HG02571 (cell line): ENCODE data around the gene CLDN1.
A peak's percentile ranks its signal among the peaks of the same experiment; 100 is the strongest.

ENCODE experiments used
- ATAC-seq: cut with Tn5 transposase; IDR thresholded peaks from one replicate; pipeline ENCODE4 v1.9.1; 2021; ENCODE audit warnings: mild to moderate bottlenecking, moderate library complexity; ENCODE audit not compliant: unreplicated experiment

CLDN1 gene

GRCh38 chr3:190321789-190322603, at the start of gene CLDN1:
CLDN1 (minus strand) TSS chr3:190322446; CDS start chr3:190322206, 240 bp downstream.
- peak; percentile 85 for ATAC-seq

- no peak for ATAC-seq
Observed at GRCh38 chr3:190371152-190371551, 48.9 kb upstream of the CLDN1 start.

GRCh38 chr3:190370369-190370768, 48.1 kb upstream of the CLDN1 start:
- no peak for ATAC-seq

- no peak for ATAC-seq
Observed at GRCh38 chr3:190369668-190370295, 47.5 kb upstream of the CLDN1 start.

- no peak for ATAC-seq
Observed at GRCh38 chr3:190368881-190369280, 46.6 kb upstream of the CLDN1 start.

GRCh38 chr3:190366133-190366532, 43.9 kb upstream of the CLDN1 start:
- ATAC-seq: no peak

GRCh38 chr3:190362258-190362657, 40.0 kb upstream of the CLDN1 start:
- no peak for ATAC-seq

GRCh38 chr3:190361791-190362190, 39.5 kb upstream of the CLDN1 start:
- ATAC-seq: no peak

GRCh38 chr3:190360228-190360627, 38.0 kb upstream of the CLDN1 start:
- ATAC-seq: no peak

- ATAC-seq: no peak
Observed at GRCh38 chr3:190359813-190360212, 37.6 kb upstream of the CLDN1 start.

GRCh38 chr3:190357468-190357867, 35.2 kb upstream of the CLDN1 start:
- ATAC-seq: no peak

GRCh38 chr3:190356246-190356645, 34.0 kb upstream of the CLDN1 start:
- ATAC-seq: no peak

GRCh38 chr3:190352861-190353457, 30.7 kb upstream of the CLDN1 start:
- no peak for ATAC-seq

GRCh38 chr3:190346541-190346940, 24.3 kb upstream of the CLDN1 start:
- no peak for ATAC-seq

GRCh38 chr3:190345878-190346277, 23.6 kb upstream of the CLDN1 start:
- no peak for ATAC-seq

- no peak for ATAC-seq
Observed at GRCh38 chr3:190345027-190345821, 23.0 kb upstream of the CLDN1 start.

- ATAC-seq: no peak
Observed at GRCh38 chr3:190340071-190340470, 17.8 kb upstream of the CLDN1 start.

- no peak for ATAC-seq
Observed at GRCh38 chr3:190339130-190339529, 16.9 kb upstream of the CLDN1 start.

GRCh38 chr3:190338717-190339116, 16.5 kb upstream of the CLDN1 start:
- no peak for ATAC-seq

- ATAC-seq: no peak
Observed at GRCh38 chr3:190337301-190337700, 15.1 kb upstream of the CLDN1 start.

GRCh38 chr3:190336516-190337189, 14.4 kb upstream of the CLDN1 start:
- no peak for ATAC-seq
